Choroid plexus epithelial cell (primary cell): ENCODE measurements around the gene ELL2.

ENCODE experiments used
- DNase-seq: peaks from one replicate; pipeline ENCODE4 v3.0.0-alpha.2; 2010; ENCODE audit warnings: low read depth
- H3K4me3 ChIP-seq: 2 replicates; pipeline ENCODE4 v1.5.1; 2011; ENCODE audit warnings: low read depth, mild to moderate bottlenecking, control low read depth, low read length, moderate library complexity
- CTCF ChIP-seq: conservative IDR thresholded peaks from 2 replicates; pipeline ENCODE4 v1.5.1; 2011; ENCODE audit warnings: low read depth, mild to moderate bottlenecking, control low read depth, inconsistent platforms, low read length, moderate library complexity

Gene ELL2

DNA sequence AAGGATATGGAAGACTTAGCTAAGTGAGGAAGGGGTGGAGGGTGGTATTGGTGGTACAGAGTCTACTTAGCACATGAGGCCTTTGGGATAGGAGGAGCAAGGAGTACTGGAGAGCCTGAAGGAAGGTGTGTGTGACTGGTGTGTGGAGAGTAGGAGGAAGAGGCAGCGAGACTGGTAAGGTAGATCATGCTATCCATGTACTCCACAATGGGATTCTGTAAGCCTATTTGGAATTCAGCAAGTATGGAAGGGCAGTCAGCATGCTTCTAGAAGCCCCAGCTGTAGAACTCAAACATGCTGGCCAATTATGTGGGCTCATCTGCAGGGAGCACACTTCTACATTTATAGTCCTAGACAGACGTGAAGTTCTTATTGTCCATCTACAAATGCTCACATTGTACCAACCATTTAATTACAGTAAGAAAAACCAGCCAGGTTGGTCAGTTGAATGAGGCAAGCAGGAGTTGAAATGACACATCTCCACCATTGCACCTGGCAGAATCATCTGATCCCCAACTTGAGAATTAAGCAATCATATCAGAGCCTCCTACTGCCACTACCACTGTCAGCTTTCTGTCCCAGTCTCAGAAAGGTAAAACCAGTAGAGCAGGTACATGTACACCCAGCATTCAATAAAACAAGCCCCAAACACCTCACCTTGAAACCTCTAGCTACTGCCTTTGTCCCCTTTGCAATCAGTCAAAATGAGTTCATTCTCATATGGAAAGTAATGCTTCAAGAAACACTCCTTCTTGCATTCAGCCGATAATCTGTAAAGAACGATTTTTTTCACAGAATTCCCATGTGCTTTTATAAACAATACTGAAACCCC is 78.2 kb downstream of the ELL2 start:
- no peak for DNase-seq
- H3K4me3 ChIP-seq, result no peak overlapping the region
- no peak for TF ChIP-seq CTCF

DNA sequence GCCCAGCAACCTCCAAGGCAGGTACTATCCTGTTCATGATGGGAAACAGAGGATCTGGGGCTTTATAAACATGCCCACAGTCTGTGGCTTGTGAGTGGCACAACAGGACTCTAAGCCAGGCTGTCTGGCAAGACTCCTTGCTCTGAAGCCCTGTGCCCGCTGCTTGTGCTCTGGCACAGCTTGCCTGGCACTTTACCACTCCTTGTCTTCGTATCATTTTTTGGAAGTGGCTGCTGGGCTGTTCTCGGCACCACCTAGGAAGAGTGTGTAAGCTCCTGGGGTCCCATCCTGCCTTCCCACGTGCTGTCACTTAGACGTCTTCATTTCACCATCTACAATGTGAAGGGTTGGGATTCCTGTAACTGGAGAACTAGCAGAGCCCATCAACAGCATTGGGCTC is 79.8 kb downstream of the ELL2 start:
- H3K4me3 ChIP-seq, result no peak overlapping the region
- no peak for DNase-seq
- TF ChIP-seq CTCF, result no peak

DNA sequence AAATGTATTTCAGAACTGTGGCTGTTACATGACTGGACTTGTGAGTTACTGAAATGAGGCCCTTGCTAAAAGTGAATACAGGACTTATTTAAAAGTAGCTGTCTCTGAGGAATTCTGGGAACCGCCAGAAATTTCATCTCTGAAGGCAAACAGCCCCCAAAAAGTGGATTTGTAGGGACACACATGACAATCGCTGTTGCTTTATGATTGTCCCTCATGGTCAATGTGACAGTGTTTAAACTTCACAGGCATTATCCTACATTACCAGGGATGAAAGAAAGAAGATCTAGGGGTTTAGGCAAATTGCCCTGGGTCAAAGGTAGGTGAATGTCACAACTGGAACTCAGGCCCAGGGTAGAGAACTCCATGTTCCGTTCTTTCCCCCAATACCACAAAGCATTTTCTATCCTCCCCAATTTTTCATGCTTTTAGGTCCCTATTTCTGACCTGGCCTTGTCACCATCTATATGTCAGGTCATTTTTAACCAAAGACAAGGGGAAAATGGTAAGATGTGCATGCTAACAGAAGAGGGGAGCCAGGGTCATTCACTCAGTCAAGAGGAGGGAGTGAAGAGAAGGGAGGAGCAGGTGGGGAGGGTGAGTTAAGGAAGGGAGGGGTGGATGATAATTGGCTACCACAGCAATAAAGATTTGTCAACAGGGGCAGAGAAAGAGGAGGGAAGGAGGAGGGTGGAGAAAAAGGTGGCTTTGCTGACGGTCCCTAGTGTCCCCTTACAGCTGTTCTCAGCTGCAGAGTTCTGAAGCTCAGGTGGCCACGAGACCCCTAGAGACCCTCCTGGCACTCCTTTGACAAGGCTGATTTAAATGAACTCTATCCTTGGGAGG is 81.3 kb downstream of the ELL2 start:
- H3K4me3 ChIP-seq, result no peak overlapping the region
- DNase-seq, result no peak
- TF ChIP-seq CTCF, result no peak

GRCh38 chr5:95879661-95880060 is 82.0 kb downstream of the ELL2 start:
- TF ChIP-seq CTCF, result no peak
- no peak for DNase-seq
- no peak overlapping the region for H3K4me3 ChIP-seq

DNA sequence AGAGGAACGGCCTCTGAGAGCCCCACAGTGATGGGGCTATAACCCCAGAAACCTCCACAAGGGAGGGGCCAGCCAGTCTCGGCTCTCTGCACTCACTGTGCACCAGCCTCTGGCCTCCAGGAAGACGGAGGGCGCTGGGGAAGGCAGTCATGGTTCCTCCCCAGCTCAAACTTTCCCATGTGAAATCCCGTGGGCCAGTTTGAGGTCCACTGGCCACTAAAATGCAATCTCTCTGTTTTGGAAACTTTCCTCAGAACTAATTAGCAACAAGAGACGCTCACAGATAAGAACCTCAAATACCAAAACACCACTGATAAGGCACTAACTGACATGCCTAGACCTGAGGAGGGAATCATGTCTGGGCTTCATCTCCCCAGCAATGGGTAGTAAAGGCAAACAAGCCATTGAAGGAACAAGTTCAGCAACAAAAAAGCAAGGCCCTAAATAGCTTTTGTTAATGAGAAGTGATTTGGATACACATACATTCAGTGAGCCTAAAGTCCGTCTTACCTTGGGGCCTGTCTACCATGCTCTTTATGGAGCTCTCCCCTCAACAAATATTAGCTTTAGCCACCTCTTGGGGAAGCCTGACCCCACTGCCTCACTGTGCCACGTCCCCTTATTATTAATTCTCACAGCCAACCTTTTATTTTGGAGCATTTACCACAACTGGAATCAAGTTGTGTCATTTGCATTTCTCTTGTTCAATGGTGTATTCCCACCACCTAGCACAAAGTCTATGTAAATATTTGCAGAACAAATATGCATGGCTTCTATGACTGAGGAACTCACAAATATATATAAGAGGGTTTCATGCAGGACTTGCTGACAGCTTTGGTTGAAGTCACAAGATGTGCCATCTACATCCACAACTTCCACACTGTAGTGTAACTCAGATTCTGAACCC is 83.0 kb downstream of the ELL2 start:
- no peak for DNase-seq
- TF ChIP-seq CTCF, result no peak
- H3K4me3 ChIP-seq, result no peak overlapping the region

DNA sequence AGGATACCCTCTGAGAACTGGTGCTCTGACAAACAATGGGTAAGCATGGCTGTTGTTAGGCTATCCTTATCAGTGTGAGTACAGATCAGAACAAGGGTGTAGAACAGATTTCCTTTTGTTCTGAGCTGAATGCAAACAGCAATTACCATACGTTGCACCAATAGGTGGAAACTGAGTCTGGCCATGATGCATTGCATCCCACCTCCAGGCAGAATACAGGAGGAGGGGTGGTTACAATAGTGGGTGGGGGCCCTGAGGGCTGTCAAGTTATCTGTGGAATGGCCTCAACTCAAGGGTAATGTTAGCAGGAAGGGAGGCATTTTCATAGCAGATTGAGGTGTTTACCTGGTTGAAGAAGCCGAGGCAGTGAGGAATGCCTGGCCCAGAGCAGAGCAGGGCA is 84.9 kb downstream of the ELL2 start:
- no peak overlapping the region for H3K4me3 ChIP-seq
- no peak for TF ChIP-seq CTCF
- DNase-seq, result no peak
